HEK293 (cell line): ENCODE results near the gene TRIM56.

Experiments
- CTCF ChIA-PET: fragments of 350-600 bp; formaldehyde crosslinking; extraction: SDS; loops from one replicate; lab custom pipeline; 2021; ENCODE audit warnings: antibody characterized with exemption; lab: Yijun Ruan, JAX
- POLR2A ChIA-PET: fragments of 300-600 bp; formaldehyde crosslinking; extraction: SDS; loops from one replicate; lab custom pipeline; 2020; ENCODE audit warnings: antibody characterized with exemption, inconsistent platforms; lab: Yijun Ruan, JAX
- H3K27ac ChIP-seq: fragments of 200-500 bp; sonication (Bioruptor generic); 2 replicates; pipeline ENCODE4 v1.5.1; 2014; ENCODE audit warnings: low read depth, low read length, control low read depth, inconsistent platforms; ENCODE audit errors: extremely low read depth
- H3K36me3 ChIP-seq, 2 experiments: fragments of 200-500 bp in 1 of 2; sonication (Bioruptor generic) in 1 of 2; 1 replicate in 1 of 2; 2 replicates in 1 of 2; pipeline ENCODE4 v1.5.1; 2014 to 2017; ENCODE audit warnings: inconsistent platforms in 2 of 2, low read length in 2 of 2; ENCODE audit not compliant: control insufficient read depth in 2 of 2, insufficient read depth in 1 of 2
- H3K4me1 ChIP-seq: fragments of 200-500 bp; sonication (Bioruptor generic); 2 replicates; pipeline ENCODE4 v1.5.1; 2014; ENCODE audit warnings: mild to moderate bottlenecking, low read length, inconsistent platforms; ENCODE audit not compliant: control insufficient read depth, insufficient read depth
- H3K4me3 ChIP-seq: 2 replicates; pipeline ENCODE4 v1.5.1; 2011; ENCODE audit warnings: low read depth, mild to moderate bottlenecking, control low read depth, low read length, moderate library complexity
- H3K9me3 ChIP-seq: fragments of 200-500 bp; sonication (Bioruptor generic); 2 replicates; pipeline ENCODE4 v1.5.1; 2014; ENCODE audit warnings: low read depth, low read length, inconsistent platforms; ENCODE audit not compliant: control insufficient read depth, insufficient read depth
- EGR2 ChIP-seq: fragments of 450-650 bp; formaldehyde crosslinking; IDR thresholded peaks from 2 replicates; pipeline ENCODE4 v1.5.1; 2016; ENCODE audit warnings: low read depth, missing biosample characterization, missing genetic modification characterization
- FEZF1 ChIP-seq: fragments of 450-650 bp; formaldehyde crosslinking; IDR thresholded peaks from 2 replicates; pipeline ENCODE4 v1.5.1; 2016; ENCODE audit warnings: missing biosample characterization, missing genetic modification characterization
- GFI1B ChIP-seq: fragments of 450-650 bp; formaldehyde crosslinking; IDR thresholded peaks from 2 replicates; pipeline ENCODE4 v1.5.1; 2016; ENCODE audit warnings: missing biosample characterization, missing genetic modification characterization
- GLIS1 ChIP-seq: fragments of 450-650 bp; formaldehyde crosslinking; IDR thresholded peaks from 2 replicates; pipeline ENCODE4 v1.5.1; 2016; ENCODE audit warnings: missing biosample characterization, missing genetic modification characterization
- KLF9 ChIP-seq: fragments of 450-650 bp; formaldehyde crosslinking; IDR thresholded peaks from 2 replicates; pipeline ENCODE4 v1.5.1; 2016; ENCODE audit warnings: missing biosample characterization, missing genetic modification characterization, low read depth
- RBAK ChIP-seq: fragments of 450-650 bp; formaldehyde crosslinking; IDR thresholded peaks from 2 replicates; pipeline ENCODE4 v1.5.1; 2016; ENCODE audit warnings: missing biosample characterization, missing genetic modification characterization
- TCF7L2 ChIP-seq: IDR thresholded peaks from 2 replicates; pipeline ENCODE4 v1.6.1; 2011; ENCODE audit warnings: low read depth, mild to moderate bottlenecking, inconsistent platforms, low read length, moderate library complexity, borderline replicate concordance
- TRIM28 ChIP-seq: IDR thresholded peaks from 2 replicates; pipeline ENCODE4 v1.6.1; 2011; ENCODE audit warnings: low read length, control low read depth, borderline replicate concordance
- YY2 ChIP-seq: fragments of 450-650 bp; formaldehyde crosslinking; IDR thresholded peaks from 2 replicates; pipeline ENCODE4 v1.5.1; 2016; ENCODE audit warnings: missing biosample characterization, missing genetic modification characterization
- ZBTB1 ChIP-seq: fragments of 450-650 bp; formaldehyde crosslinking; IDR thresholded peaks from 2 replicates; pipeline ENCODE4 v1.5.1; 2016; ENCODE audit warnings: missing biosample characterization, missing genetic modification characterization
- ZBTB7A ChIP-seq: fragments of 450-650 bp; formaldehyde crosslinking; IDR thresholded peaks from 2 replicates; pipeline ENCODE4 v1.5.1; 2016; ENCODE audit warnings: low read depth, missing biosample characterization, missing genetic modification characterization
- ZFP37 ChIP-seq: fragments of 450-650 bp; formaldehyde crosslinking; IDR thresholded peaks from 2 replicates; pipeline ENCODE4 v1.5.1; 2016; ENCODE audit warnings: missing biosample characterization, missing genetic modification characterization
- ZNF132 ChIP-seq: fragments of 450-650 bp; formaldehyde crosslinking; IDR thresholded peaks from 2 replicates; pipeline ENCODE4 v1.5.1; 2017; ENCODE audit warnings: missing biosample characterization, missing genetic modification characterization, borderline replicate concordance
- ZNF146 ChIP-seq: fragments of 450-650 bp; formaldehyde crosslinking; IDR thresholded peaks from 2 replicates; pipeline ENCODE4 v1.5.1; 2016; ENCODE audit warnings: missing biosample characterization, missing genetic modification characterization
- ZNF155 ChIP-seq: fragments of 450-650 bp; formaldehyde crosslinking; IDR thresholded peaks from 2 replicates; pipeline ENCODE4 v1.5.1; 2016; ENCODE audit warnings: missing biosample characterization, missing genetic modification characterization
- ZNF175 ChIP-seq: fragments of 450-650 bp; formaldehyde crosslinking; IDR thresholded peaks from 2 replicates; pipeline ENCODE4 v1.5.1; 2016; ENCODE audit warnings: missing biosample characterization, missing genetic modification characterization
- ZNF19 ChIP-seq: fragments of 450-650 bp; formaldehyde crosslinking; IDR thresholded peaks from 2 replicates; pipeline ENCODE4; 2016; ENCODE audit warnings: missing biosample characterization, missing genetic modification characterization, low read depth
- ZNF223 ChIP-seq: fragments of 450-650 bp; formaldehyde crosslinking; IDR thresholded peaks from 2 replicates; pipeline ENCODE4 v1.5.1; 2016; ENCODE audit warnings: missing biosample characterization, missing genetic modification characterization
- ZNF274 ChIP-seq, 2 experiments: fragments of 200-500 bp in 1 of 2; fragments of 450-650 bp in 1 of 2; sonication (Bioruptor generic) in 1 of 2; formaldehyde crosslinking in 1 of 2; IDR thresholded peaks; 2 replicates each; pipeline versions ENCODE4 v1.5.1 to v1.6.1; 2014 to 2016; ENCODE audit warnings: borderline replicate concordance in 1 of 2, inconsistent platforms in 1 of 2, low read length in 1 of 2, missing biosample characterization in 1 of 2, missing genetic modification characterization in 1 of 2
- ZNF324 ChIP-seq: fragments of 450-650 bp; formaldehyde crosslinking; IDR thresholded peaks from 2 replicates; pipeline ENCODE4 v1.5.1; 2016; ENCODE audit warnings: missing biosample characterization, missing genetic modification characterization
- ZNF366 ChIP-seq: fragments of 450-650 bp; formaldehyde crosslinking; conservative IDR thresholded peaks from 2 replicates; pipeline ENCODE4 v1.5.1; 2016; ENCODE audit warnings: missing biosample characterization, missing genetic modification characterization
- ZNF501 ChIP-seq: fragments of 450-650 bp; formaldehyde crosslinking; IDR thresholded peaks from 2 replicates; pipeline ENCODE4 v1.5.1; 2016; ENCODE audit warnings: missing biosample characterization, missing genetic modification characterization
- ZNF514 ChIP-seq: fragments of 450-650 bp; formaldehyde crosslinking; IDR thresholded peaks from 2 replicates; pipeline ENCODE4 v1.5.1; 2016; ENCODE audit warnings: missing biosample characterization, missing genetic modification characterization
- ZNF561 ChIP-seq: fragments of 450-650 bp; IDR thresholded peaks from 2 replicates; pipeline ENCODE4 v1.5.1; 2018; ENCODE audit warnings: missing biosample characterization, missing genetic modification characterization, borderline replicate concordance
- ZNF660 ChIP-seq: fragments of 450-650 bp; IDR thresholded peaks from 2 replicates; pipeline ENCODE4 v1.5.1; 2018; ENCODE audit warnings: missing biosample characterization, mild to moderate bottlenecking, missing genetic modification characterization
- ZNF777 ChIP-seq: fragments of 450-650 bp; formaldehyde crosslinking; IDR thresholded peaks from 2 replicates; pipeline ENCODE4 v1.5.1; 2017; ENCODE audit warnings: missing biosample characterization, missing genetic modification characterization, borderline replicate concordance
- ZNF792 ChIP-seq: fragments of 450-650 bp; formaldehyde crosslinking; IDR thresholded peaks from 2 replicates; pipeline ENCODE4 v1.5.1; 2016; ENCODE audit warnings: missing biosample characterization, missing genetic modification characterization
- TF ChIP-seq, protein P1 (sequence below): fragments of 450-650 bp; formaldehyde crosslinking; IDR thresholded peaks from 2 replicates; pipeline ENCODE4 v1.5.1; 2016; ENCODE audit warnings: missing biosample characterization, missing genetic modification characterization
- TF ChIP-seq, protein P2 (sequence below): fragments of 450-650 bp; formaldehyde crosslinking; IDR thresholded peaks from 2 replicates; pipeline ENCODE4 v1.5.1; 2016; ENCODE audit warnings: missing biosample characterization, missing genetic modification characterization, borderline replicate concordance
- TF ChIP-seq, protein P3 (sequence below): IDR thresholded peaks from 2 replicates; pipeline ENCODE4 v1.6.1; 2011; ENCODE audit warnings: mild to moderate bottlenecking, low read depth, low read length, borderline replicate concordance

TRIM56 gene, protein sequence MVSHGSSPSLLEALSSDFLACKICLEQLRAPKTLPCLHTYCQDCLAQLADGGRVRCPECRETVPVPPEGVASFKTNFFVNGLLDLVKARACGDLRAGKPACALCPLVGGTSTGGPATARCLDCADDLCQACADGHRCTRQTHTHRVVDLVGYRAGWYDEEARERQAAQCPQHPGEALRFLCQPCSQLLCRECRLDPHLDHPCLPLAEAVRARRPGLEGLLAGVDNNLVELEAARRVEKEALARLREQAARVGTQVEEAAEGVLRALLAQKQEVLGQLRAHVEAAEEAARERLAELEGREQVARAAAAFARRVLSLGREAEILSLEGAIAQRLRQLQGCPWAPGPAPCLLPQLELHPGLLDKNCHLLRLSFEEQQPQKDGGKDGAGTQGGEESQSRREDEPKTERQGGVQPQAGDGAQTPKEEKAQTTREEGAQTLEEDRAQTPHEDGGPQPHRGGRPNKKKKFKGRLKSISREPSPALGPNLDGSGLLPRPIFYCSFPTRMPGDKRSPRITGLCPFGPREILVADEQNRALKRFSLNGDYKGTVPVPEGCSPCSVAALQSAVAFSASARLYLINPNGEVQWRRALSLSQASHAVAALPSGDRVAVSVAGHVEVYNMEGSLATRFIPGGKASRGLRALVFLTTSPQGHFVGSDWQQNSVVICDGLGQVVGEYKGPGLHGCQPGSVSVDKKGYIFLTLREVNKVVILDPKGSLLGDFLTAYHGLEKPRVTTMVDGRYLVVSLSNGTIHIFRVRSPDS

DNA sequence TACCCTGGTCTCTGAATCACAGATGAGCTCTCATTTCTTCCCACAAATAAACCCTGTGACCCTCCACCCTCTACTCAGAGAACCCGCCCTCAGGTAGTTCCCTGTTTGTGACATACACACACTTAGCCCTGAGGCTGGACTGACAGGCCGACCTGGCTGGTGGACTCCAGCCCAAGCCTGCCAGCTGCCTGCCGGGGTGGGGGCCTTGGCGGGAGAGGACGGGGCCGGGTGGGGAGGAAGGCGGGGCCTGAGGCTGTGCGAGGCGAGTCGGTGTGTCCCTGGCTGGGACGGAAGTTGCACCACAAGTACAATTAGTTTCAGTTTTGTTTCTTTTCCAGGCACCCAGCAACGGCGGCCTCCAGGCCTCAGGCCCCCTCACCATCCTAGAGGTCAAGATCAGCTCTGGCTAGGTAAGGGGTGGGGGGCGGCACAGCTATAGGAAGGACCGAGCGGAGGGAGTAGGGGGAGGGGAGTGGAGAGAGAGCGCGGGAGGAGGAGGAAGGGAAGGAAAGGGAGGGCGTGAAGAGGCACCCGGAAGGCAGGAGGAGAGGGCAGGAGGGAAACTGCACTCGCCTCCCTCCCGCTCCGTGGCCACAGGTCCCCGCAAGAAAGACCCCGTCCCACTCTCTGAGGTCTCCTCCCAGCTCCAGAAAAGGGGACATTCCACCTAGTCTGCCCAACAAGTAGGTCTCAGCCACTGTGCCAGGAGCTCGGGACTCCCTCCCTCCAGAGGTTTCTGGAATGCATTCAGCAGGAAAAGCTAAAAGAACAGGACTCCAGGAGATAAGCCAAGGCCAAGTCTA lies at the start of gene TRIM56:
Gene TRIM56 (plus strand): TSS at position 320 of the 803 bp plus-strand sequence. CDS start 1,832 bp downstream, outside the sequence.
- Histone ChIP-seq H3K4me3 (peak within 1 kb of the TSS; percentile 63), H3K9me3 (no peaks in the 10 kb centered on the region), H3K4me1 (0 out of 2 replicates have a peak, but pooled peaks cover 2% of the 10 kb centered on the region), H3K36me3 (peaks cover 0 to 27% of the 10 kb centered on the region in 2 experiments; a peak in 1 of 3 replicates), H3K27ac (peak within 1 kb of the TSS; percentile 77)
- ChIA-PET CTCF (interaction anchor here (0.6 to 2.7 kb wide), 12 partner anchors 8 to 474 kb away, joined by 3 to 18 read pairs (median 4); partner anchors contain the start of genes FIS1 and SERPINE1), POLR2A (interaction anchor here (0.6 to 1.7 kb wide), 13 partner anchors 11 to 1291 kb away, joined by 3 to 7 read pairs (median 4); partner anchors contain the start of genes PLOD3, SRRT, UFSP1 and ZNHIT1)
- TF ChIP-seq, protein P1, sequence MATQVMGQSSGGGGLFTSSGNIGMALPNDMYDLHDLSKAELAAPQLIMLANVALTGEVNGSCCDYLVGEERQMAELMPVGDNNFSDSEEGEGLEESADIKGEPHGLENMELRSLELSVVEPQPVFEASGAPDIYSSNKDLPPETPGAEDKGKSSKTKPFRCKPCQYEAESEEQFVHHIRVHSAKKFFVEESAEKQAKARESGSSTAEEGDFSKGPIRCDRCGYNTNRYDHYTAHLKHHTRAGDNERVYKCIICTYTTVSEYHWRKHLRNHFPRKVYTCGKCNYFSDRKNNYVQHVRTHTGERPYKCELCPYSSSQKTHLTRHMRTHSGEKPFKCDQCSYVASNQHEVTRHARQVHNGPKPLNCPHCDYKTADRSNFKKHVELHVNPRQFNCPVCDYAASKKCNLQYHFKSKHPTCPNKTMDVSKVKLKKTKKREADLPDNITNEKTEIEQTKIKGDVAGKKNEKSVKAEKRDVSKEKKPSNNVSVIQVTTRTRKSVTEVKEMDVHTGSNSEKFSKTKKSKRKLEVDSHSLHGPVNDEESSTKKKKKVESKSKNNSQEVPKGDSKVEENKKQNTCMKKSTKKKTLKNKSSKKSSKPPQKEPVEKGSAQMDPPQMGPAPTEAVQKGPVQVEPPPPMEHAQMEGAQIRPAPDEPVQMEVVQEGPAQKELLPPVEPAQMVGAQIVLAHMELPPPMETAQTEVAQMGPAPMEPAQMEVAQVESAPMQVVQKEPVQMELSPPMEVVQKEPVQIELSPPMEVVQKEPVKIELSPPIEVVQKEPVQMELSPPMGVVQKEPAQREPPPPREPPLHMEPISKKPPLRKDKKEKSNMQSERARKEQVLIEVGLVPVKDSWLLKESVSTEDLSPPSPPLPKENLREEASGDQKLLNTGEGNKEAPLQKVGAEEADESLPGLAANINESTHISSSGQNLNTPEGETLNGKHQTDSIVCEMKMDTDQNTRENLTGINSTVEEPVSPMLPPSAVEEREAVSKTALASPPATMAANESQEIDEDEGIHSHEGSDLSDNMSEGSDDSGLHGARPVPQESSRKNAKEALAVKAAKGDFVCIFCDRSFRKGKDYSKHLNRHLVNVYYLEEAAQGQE (tag by site-specific recombination), result no peak
- peak; percentile 93 for TF ChIP-seq ZNF501 (tag by site-specific recombination)
- TF ChIP-seq, protein P2, sequence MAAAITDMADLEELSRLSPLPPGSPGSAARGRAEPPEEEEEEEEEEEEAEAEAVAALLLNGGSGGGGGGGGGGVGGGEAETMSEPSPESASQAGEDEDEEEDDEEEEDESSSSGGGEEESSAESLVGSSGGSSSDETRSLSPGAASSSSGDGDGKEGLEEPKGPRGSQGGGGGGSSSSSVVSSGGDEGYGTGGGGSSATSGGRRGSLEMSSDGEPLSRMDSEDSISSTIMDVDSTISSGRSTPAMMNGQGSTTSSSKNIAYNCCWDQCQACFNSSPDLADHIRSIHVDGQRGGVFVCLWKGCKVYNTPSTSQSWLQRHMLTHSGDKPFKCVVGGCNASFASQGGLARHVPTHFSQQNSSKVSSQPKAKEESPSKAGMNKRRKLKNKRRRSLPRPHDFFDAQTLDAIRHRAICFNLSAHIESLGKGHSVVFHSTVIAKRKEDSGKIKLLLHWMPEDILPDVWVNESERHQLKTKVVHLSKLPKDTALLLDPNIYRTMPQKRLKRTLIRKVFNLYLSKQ, result no peak
- TF ChIP-seq, protein P3, sequence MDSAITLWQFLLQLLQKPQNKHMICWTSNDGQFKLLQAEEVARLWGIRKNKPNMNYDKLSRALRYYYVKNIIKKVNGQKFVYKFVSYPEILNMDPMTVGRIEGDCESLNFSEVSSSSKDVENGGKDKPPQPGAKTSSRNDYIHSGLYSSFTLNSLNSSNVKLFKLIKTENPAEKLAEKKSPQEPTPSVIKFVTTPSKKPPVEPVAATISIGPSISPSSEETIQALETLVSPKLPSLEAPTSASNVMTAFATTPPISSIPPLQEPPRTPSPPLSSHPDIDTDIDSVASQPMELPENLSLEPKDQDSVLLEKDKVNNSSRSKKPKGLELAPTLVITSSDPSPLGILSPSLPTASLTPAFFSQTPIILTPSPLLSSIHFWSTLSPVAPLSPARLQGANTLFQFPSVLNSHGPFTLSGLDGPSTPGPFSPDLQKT, result no peak
- peak; percentile 92 for TF ChIP-seq ZNF792 (tag by site-specific recombination)
- TF ChIP-seq ZNF561, result no peak
- no peak for TF ChIP-seq ZNF223 (tag by site-specific recombination)
- TF ChIP-seq EGR2 (tag by site-specific recombination), result peak; percentile 63
- peak; percentile 66; the same call in 1 of the 2 replicates for TF ChIP-seq ZNF324 (tag by site-specific recombination)
- TF ChIP-seq ZFP37 (tag by site-specific recombination), result no peak; the same call in 1 of the 2 replicates
- TF ChIP-seq YY2 (tag by site-specific recombination), result 0 out of 2 replicates have a peak, but pooled peaks have one; percentile 9
- no peak for TF ChIP-seq TCF7L2
- no peak for TF ChIP-seq GFI1B
- peak; percentile 73 for TF ChIP-seq KLF9 (tag by site-specific recombination)
- no peak for TF ChIP-seq FEZF1 (tag by site-specific recombination)
- no peak for TF ChIP-seq ZNF19 (tag by site-specific recombination)
- TF ChIP-seq RBAK (tag by site-specific recombination), result no peak
- no peak for TF ChIP-seq ZNF777 (tag by site-specific recombination)
- no peak for TF ChIP-seq ZNF660 (tag by site-specific recombination)
- peak; percentile 69 for TF ChIP-seq GLIS1
- TF ChIP-seq ZBTB1 (tag by site-specific recombination), result no peak
- TF ChIP-seq ZNF175 (tag by site-specific recombination), result no peak
- no peak for TF ChIP-seq ZNF514 (tag by site-specific recombination)
- TF ChIP-seq ZBTB7A (tag by site-specific recombination), result no peak
- 0 out of 2 replicates have a peak, but pooled peaks have one; percentile 28 for TF ChIP-seq ZNF146
- no peak for TF ChIP-seq TRIM28
- TF ChIP-seq ZNF366 (tag by site-specific recombination), result peak; percentile 92
- TF ChIP-seq ZNF274 (IDR thresholded peaks at IDR 0.05; ENCODE audit: low read length), result no peak
- no peak for TF ChIP-seq ZNF274 (tag by site-specific recombination; IDR thresholded peaks at IDR 0.05; ENCODE audit: borderline replicate concordance)
- no peak for TF ChIP-seq ZNF155 (tag by site-specific recombination)
- no peak for TF ChIP-seq ZNF132 (tag by site-specific recombination)
